Epidermal melanocyte (primary cell): ENCODE measurements around the gene DQX1.
"Not testable (repeated sequence)": the region's sequence is repeated elsewhere in the genome, so short reads cannot be mapped to it uniquely, and the experiment has no call there.

Experiments
- DNase-seq: peaks from one replicate; pipeline ENCODE4 v3.0.0; 2011; ENCODE audit warnings: low spot score; ENCODE audit not compliant: insufficient read length

The DQX1 gene

DNA sequence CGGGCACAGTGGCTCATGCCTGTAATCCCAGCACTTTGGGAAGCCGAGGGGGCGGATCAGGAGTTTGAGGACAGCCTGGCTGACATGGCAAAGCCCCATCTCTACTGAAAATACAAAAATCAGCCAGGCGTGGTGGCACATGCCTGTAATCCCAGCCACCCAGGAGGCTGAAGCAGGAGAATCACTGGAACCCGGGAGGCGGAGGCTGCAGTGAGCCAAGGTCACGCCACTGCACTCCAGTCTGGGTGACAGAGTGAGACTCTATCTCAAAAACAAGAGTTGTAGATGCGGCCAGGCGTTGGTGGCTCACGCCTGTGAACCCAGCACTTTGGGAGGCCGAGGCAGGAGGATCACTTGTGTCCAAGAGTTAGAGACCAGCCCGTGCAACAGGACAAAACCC lies 55.3 kb downstream of the DQX1 start:
- not testable (repeated sequence) for DNase-seq
